Measurements from ENCODE around the gene GGA2. TPM values are rescaled to one million over a fixed set of nuclear protein-coding genes. Genes with fewer than 3 reads are reported as not detected.

The GGA2 gene, protein sequence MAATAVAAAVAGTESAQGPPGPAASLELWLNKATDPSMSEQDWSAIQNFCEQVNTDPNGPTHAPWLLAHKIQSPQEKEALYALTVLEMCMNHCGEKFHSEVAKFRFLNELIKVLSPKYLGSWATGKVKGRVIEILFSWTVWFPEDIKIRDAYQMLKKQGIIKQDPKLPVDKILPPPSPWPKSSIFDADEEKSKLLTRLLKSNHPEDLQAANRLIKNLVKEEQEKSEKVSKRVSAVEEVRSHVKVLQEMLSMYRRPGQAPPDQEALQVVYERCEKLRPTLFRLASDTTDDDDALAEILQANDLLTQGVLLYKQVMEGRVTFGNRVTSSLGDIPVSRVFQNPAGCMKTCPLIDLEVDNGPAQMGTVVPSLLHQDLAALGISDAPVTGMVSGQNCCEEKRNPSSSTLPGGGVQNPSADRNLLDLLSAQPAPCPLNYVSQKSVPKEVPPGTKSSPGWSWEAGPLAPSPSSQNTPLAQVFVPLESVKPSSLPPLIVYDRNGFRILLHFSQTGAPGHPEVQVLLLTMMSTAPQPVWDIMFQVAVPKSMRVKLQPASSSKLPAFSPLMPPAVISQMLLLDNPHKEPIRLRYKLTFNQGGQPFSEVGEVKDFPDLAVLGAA
- total RNA-seq (10 to 100 TPM; 29.1 to 55.7 (median 34.7) TPM), polyA plus RNA-seq (10 to 100 TPM; 13.2 to 36.1 (median 15.3) TPM)

DNA sequence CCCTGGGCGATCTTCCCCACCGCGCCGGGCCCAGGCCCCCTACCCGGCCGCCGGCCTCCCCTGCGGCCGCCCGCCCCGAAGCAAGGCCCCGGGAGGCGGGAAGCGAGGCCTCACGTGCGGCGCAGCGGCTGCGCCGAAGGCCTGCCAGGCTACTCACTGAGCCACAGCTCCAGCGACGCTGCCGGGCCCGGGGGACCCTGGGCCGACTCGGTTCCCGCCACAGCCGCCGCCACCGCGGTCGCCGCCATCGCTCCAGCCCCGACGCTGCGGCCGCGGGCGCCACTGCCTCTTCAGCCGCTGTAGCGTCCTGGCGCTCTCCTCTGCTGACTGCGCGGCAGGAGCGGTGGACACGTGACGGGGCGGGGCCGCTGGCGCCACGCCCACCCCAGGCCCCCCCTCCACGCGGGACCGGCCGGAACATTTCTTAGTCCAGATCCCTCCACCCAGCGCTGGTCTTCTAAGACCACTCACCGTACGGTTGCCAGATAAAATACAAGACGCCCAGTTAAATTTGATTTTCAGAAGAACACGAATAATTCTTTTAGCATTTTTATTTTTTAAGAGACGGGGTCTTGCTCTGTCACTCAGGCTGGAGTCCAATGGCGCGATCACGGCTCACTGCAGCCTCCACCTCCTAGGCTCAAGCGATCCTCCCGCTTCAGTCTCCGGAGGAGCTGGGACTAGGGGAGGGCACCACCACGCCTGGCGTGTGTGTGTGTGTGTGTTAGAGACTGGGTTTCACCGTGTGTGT, at the start of gene GGA2:
GGA2 (minus strand) TSS at position 331 of the 751 bp plus-strand sequence; CDS start at position 248, 83 bp downstream.
- H3K4me3 ChIP-seq = peak within 1 kb of the TSS; percentile 52 to 98 (median 94)
- 1% methylated on average over 71 of the region's 71 CpGs for WGBS, 2 donors
- H3K9me3 ChIP-seq = no peaks in the 10 kb centered on the region
- H3K4me1 ChIP-seq = peaks cover 0 to 35% (median 25%) of the 10 kb centered on the region in 4 donors
- H3K27me3 ChIP-seq = no peaks in the 10 kb centered on the region
- H3K36me3 ChIP-seq = peaks cover 0 to 5% (median 0%) of the 10 kb centered on the region in 4 donors
- peak; percentile 94 for DNase-seq
- TF ChIP-seq, protein P1, sequence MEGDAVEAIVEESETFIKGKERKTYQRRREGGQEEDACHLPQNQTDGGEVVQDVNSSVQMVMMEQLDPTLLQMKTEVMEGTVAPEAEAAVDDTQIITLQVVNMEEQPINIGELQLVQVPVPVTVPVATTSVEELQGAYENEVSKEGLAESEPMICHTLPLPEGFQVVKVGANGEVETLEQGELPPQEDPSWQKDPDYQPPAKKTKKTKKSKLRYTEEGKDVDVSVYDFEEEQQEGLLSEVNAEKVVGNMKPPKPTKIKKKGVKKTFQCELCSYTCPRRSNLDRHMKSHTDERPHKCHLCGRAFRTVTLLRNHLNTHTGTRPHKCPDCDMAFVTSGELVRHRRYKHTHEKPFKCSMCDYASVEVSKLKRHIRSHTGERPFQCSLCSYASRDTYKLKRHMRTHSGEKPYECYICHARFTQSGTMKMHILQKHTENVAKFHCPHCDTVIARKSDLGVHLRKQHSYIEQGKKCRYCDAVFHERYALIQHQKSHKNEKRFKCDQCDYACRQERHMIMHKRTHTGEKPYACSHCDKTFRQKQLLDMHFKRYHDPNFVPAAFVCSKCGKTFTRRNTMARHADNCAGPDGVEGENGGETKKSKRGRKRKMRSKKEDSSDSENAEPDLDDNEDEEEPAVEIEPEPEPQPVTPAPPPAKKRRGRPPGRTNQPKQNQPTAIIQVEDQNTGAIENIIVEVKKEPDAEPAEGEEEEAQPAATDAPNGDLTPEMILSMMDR (IDR thresholded peaks at IDR 0.05) = no peak
- TF ChIP-seq EP300 (IDR thresholded peaks at IDR 0.05) (no peak), POLR2A (IDR thresholded peaks at IDR 0.05) (peak in 1 of 2 donors; percentile 24), POLR2AphosphoS5 (IDR thresholded peaks at IDR 0.05) (peak; percentile 87 to 95 (median 95))
- intact Hi-C loops (cut with DNase I) = loop anchor here (1.0 kb wide), 1 partner anchor 47 kb away; the partner anchor contains the start of genes EARS2 and UBFD1
- peak within 1 kb of the TSS; percentile 80 to 91 (median 89) for H3K27ac ChIP-seq

DNA sequence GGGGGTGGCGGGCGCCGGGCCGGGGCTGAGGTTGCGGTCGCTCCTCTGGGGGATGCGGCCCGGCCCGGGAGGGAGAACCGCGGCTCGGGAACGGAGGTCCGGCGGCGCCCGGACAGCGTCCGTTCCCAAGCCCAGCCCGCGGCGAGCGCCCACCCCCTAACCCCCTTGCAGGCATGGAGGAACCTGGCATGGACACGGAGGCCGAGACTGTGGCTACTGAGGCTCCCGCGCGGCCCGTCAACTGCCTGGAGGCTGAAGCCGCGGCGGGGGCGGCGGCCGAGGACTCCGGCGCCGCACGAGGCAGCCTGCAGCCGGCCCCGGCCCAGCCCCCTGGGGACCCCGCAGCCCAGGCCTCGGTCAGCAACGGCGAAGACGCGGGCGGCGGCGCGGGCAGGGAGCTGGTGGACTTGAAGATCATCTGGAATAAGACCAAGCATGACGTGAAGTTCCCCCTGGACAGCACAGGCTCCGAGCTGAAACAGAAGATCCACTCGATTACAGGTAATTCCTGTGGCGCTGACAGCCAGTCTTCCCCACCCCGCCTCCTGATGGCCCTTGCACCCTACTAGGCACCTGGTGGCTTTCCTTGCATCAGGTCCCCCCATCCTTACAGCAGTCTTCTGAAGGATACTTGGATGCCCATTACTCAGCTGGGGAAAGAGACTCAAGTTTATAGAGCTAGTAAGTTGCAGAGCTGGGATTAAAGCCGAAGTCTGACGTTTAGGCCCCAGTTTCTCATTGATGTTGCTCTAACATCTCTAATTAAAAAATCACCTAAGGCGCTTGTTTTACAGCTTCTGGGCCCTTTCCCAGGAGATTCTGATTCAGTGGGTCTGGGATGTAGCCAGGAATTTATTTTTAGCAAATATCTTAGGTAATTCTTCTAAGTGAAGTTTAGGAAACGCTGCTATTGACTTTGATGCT, 47.7 kb upstream of the GGA2 start:
- TF ChIP-seq POLR2A (IDR thresholded peaks at IDR 0.05) (no peak), POLR2AphosphoS5 (IDR thresholded peaks at IDR 0.05) (peak in 1 of 4 donors; percentile 22)
- Histone ChIP-seq H3K9me3 (no peaks in the 10 kb centered on the region), H3K4me1 (peaks cover 0 to 45% (median 29%) of the 10 kb centered on the region in 4 donors), H3K27ac (peak overlapping the region; percentile 84 to 96 (median 92)), H3K36me3 (peaks cover 11 to 40% (median 31%) of the 10 kb centered on the region in 4 donors), H3K27me3 (no peaks in the 10 kb centered on the region), H3K4me3 (peak overlapping the region; percentile 81 to 93 (median 84))
- intact Hi-C loops (cut with DNase I) = loop anchor here (1.0 to 5.0 kb wide), 3 partner anchors 38 to 106 kb away; partner anchors contain the start of genes COG7, GGA2 and NDUFAB1
- DNase-seq = peak; percentile 67
- 1 to 3% methylated on average over 60 of the region's 60 CpGs for WGBS, 2 donors

DNA sequence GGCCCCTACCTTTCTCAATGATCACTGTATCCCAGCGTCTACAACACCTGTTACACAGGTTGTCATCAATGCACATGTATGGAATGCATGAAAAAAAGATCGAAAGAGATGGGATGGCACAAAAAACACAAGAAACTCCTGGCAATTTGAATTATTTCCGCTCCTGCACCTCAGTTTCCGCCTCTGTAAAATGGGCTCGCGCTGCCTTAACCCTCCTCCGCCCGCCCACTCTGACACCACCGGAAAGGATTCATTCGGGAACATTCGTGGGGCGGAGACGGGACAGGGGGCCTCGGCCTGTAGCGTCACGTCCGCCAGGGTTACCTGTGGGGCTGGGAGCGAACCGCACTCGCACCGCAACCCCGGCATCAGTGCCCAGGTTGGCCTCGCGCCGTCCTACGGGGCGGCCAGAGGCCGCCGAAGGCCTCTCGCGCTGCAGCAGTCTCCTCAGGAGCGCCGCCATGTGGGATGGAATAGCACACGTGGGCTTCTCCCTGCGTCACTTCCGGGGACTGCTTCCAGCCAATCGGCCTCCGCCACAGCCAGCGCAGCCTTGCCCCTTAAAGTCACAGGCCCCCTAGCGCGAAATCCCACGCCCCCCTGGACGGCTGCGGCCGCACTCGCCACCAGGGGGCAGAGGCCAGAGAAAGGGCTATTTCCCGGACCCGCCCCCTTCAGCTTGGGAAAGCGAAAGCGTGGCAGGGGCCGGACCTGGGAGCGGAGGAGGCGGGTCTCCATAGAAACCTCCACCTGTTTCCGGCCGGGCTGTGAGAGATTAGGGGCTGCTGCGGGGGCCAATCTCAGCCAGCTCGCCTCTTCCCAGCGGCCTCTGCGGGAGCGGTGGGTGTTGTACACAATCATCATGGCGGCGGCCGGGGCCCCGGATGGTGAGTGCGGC, 46.8 kb upstream of the GGA2 start, which contains the start of the genes EARS2 and UBFD1:
EARS2 (minus strand) TSS at position 470 of the 898 bp plus-strand sequence; CDS start at position 463, 7 bp downstream.
UBFD1 (plus strand) TSS at position 847 of the 898 bp plus-strand sequence; CDS start at position 863, 16 bp downstream.
- intact Hi-C loops (cut with DNase I) = loop anchor here (1.0 to 5.0 kb wide), 3 partner anchors 39 to 105 kb away; partner anchors contain the start of genes COG7, GGA2 and NDUFAB1
- Histone ChIP-seq H3K9me3 (no peaks in the 10 kb centered on the region), H3K4me3 (peak within 1 kb of the TSS; percentile 81 to 93 (median 84)), H3K27me3 (no peaks in the 10 kb centered on the region), H3K36me3 (peaks cover 6 to 40% (median 26%) of the 10 kb centered on the region in 4 donors), H3K27ac (peak within 1 kb of the TSS; percentile 84 to 96 (median 92)), H3K4me1 (peaks cover 0 to 45% (median 29%) of the 10 kb centered on the region in 4 donors)
- WGBS, 2 donors = 1% methylated on average over 65 of the region's 65 CpGs
- peak; percentile 99 for DNase-seq
- TF ChIP-seq EP300 (IDR thresholded peaks at IDR 0.05) = peak in 1 of 4 donors; percentile 57
- peak; percentile 36 to 71 (median 63) for TF ChIP-seq POLR2AphosphoS5 (IDR thresholded peaks at IDR 0.05)
- TF ChIP-seq, protein P1 (IDR thresholded peaks at IDR 0.05) = peak; percentile 81 to 95 (median 91)
- peak; percentile 7 to 28 for TF ChIP-seq POLR2A (IDR thresholded peaks at IDR 0.05)

Data from sigmoid colon (tissue), 7 donors.